Keratinocyte (primary cell): ENCODE data around the gene ANKMY2. TPM values are rescaled to one million over a fixed set of nuclear protein-coding genes. Genes with fewer than 3 reads are reported as not detected.

ENCODE experiments used
- DNase-seq: peaks from one replicate; pipeline ENCODE4 v3.0.0-alpha.2; 2011; ENCODE audit warnings: low read depth, missing footprints, low spot score
- FAIRE-seq: peaks from 2 replicates; lab custom pipeline; 2011; peaks lifted over from hg19 to GRCh38; lab: Jason Lieb, UNC
- H2AFZ ChIP-seq: 2 replicates; pipeline ENCODE4 v1.6.0; 2012; ENCODE audit warnings: low read length, control low read depth, inconsistent platforms; ENCODE audit not compliant: control insufficient read depth
- H3K27ac ChIP-seq: 2 replicates; pipeline ENCODE4 v1.5.1; 2011; ENCODE audit warnings: low read length; ENCODE audit not compliant: control insufficient read depth, insufficient read depth
- H3K27me3 ChIP-seq: 3 replicates; pipeline ENCODE4 v1.6.0; 2011; ENCODE audit warnings: low read length; ENCODE audit not compliant: control insufficient read depth, insufficient read depth; ENCODE audit errors: extremely low read depth
- H3K36me3 ChIP-seq, 2 experiments: 2 replicates in 1 of 2; 3 replicates in 1 of 2; pipeline ENCODE4 v1.5.1; 2011; ENCODE audit warnings: low read length in 2 of 2, mild to moderate bottlenecking in 1 of 2; ENCODE audit not compliant: control insufficient read depth in 2 of 2, insufficient read depth in 2 of 2; ENCODE audit errors: extremely low read depth in 1 of 2
- H3K4me1 ChIP-seq: 3 replicates; pipeline ENCODE4 v1.5.1; 2011; ENCODE audit warnings: low read length; ENCODE audit not compliant: control insufficient read depth, insufficient read depth; ENCODE audit errors: extremely low read depth
- H3K4me2 ChIP-seq: 3 replicates; pipeline ENCODE4 v1.6.0; 2011; ENCODE audit warnings: low read depth, low read length; ENCODE audit not compliant: control insufficient read depth, insufficient read depth; ENCODE audit errors: extremely low read depth
- H3K4me3 ChIP-seq, 3 experiments: fragments of 200-600 bp in 1 of 3; sonication (generic) in 1 of 3; 2 replicates in 2 of 3; 3 replicates in 1 of 3; pipeline ENCODE4 v1.5.1; 2011 to 2016; ENCODE audit warnings: low read length in 3 of 3, mild to moderate bottlenecking in 3 of 3, control low read depth in 2 of 3, inconsistent platforms in 1 of 3, low read depth in 1 of 3, mixed read lengths in 1 of 3, mixed run types in 1 of 3, moderate library complexity in 1 of 3; ENCODE audit not compliant: control insufficient read depth in 2 of 3, insufficient read depth in 2 of 3; ENCODE audit errors: extremely low read depth in 1 of 3
- H3K79me2 ChIP-seq: 2 replicates; pipeline ENCODE4 v1.6.0; 2012; ENCODE audit warnings: low read length; ENCODE audit not compliant: control insufficient read depth, insufficient read depth
- H3K9ac ChIP-seq: 3 replicates; pipeline ENCODE4 v1.6.0; 2011; ENCODE audit warnings: low read length; ENCODE audit not compliant: control insufficient read depth, insufficient read depth; ENCODE audit errors: extremely low read depth
- H3K9me1 ChIP-seq: 3 replicates; pipeline ENCODE4 v1.6.0; 2011; ENCODE audit warnings: low read length; ENCODE audit not compliant: control insufficient read depth, insufficient read depth; ENCODE audit errors: extremely low read depth
- H3K9me3 ChIP-seq: 2 replicates; pipeline ENCODE4 v1.5.1; 2012; ENCODE audit warnings: low read depth, low read length; ENCODE audit not compliant: control insufficient read depth
- H4K20me1 ChIP-seq: 3 replicates; pipeline ENCODE4 v1.6.0; 2011; ENCODE audit warnings: low read length; ENCODE audit not compliant: control insufficient read depth, insufficient read depth; ENCODE audit errors: extremely low read depth
- CTCF ChIP-seq, 3 experiments: IDR thresholded peaks in 1 of 3; conservative IDR thresholded peaks in 1 of 3; optimal IDR thresholded peaks in 1 of 3; 2 replicates in 2 of 3; 3 replicates in 1 of 3; pipeline versions ENCODE3 to v1.5.1; 2011; ENCODE audit warnings: low read length in 3 of 3, mild to moderate bottlenecking in 3 of 3, moderate library complexity in 2 of 3, control low read depth in 1 of 3, inconsistent platforms in 1 of 3; ENCODE audit not compliant: insufficient read depth in 2 of 3; ENCODE audit errors: extremely low read depth in 1 of 3
- EZH2 ChIP-seq: IDR thresholded peaks from one replicate; pipeline ENCODE4 v1.6.1; 2012; ENCODE audit warnings: inconsistent platforms, mild to moderate bottlenecking, low read length, moderate library complexity
- dilution Hi-C: fragments of 300-500 bp; cut with MboI; formaldehyde crosslinking; loops from one replicate; pipeline ENCODE4 v1.7.0; 2020; ENCODE audit warnings: low sequenced_read_pairs; ENCODE audit not compliant: extremely low pct_ligation_motif_present
- polyA plus RNA-seq, 5 experiments: library from polyadenylated mRNA; depleted of rRNA in 3 of 5; stranded (reverse) in 3 of 5; stranded (forward) in 1 of 5; unstranded in 1 of 5; fragments of >200 nt; gene quantifications; 1 replicate in 1 of 5; 2 replicates in 3 of 5; 3 replicates in 1 of 5; pipeline versions ENCODE4 v1.2.1 to v1.2.3, GENCODE V29; 2011 to 2012; ENCODE audit warnings: missing spikeins in 2 of 5, low read depth in 1 of 5, low replicate concordance in 1 of 5

Gene ANKMY2
- polyA plus RNA-seq, 1 donor (not counting 4 experiments of a cell fraction or from before 2014, with no cell fraction given), result 13.3 TPM

- dilution Hi-C loops, result loop anchor here (10.0 kb wide), 1 partner anchor 440 kb away; no protein-coding TSS in a partner anchor
- no peaks in the 10 kb centered on the region for H3K27me3 ChIP-seq
- H2AFZ ChIP-seq, result no peak overlapping the region
- no peak for TF ChIP-seq EZH2
- peak; percentile 3 to 61 (median 51) for TF ChIP-seq CTCF (optimal IDR thresholded peaks at IDR 0.05 in 1 of 3, IDR thresholded peaks at IDR 0.05 in 1 of 3, conservative IDR thresholded peaks at IDR 0.05 in 1 of 3; ENCODE audit: extremely low read depth in 1 of 3, insufficient read depth in 2 of 3, low read length in 3 of 3)
- H3K9ac ChIP-seq, result no peak overlapping the region
- H3K36me3 ChIP-seq, result no peaks in the 10 kb centered on the region
- no peak overlapping the region for H3K27ac ChIP-seq
- no peaks in the 10 kb centered on the region for H4K20me1 ChIP-seq
- no peaks in the 10 kb centered on the region for H3K9me3 ChIP-seq
- no peaks in the 10 kb centered on the region for H3K9me1 ChIP-seq
- FAIRE-seq (peak; percentile 56), DNase-seq (peak; percentile 7)
- no peak overlapping the region for H3K4me2 ChIP-seq
- no peaks in the 10 kb centered on the region for H3K79me2 ChIP-seq
- H3K4me1 ChIP-seq, result no peaks in the 10 kb centered on the region
- no peak overlapping the region for H3K4me3 ChIP-seq
Measured at GRCh38 chr7:16564909-16565426, 80.6 kb downstream of the ANKMY2 start.

- Histone ChIP-seq H3K9me3 (no peaks in the 10 kb centered on the region), H3K27ac (no peak overlapping the region), H3K27me3 (no peaks in the 10 kb centered on the region), H3K4me3 (no peak overlapping the region), H3K4me1 (no peaks in the 10 kb centered on the region), H3K36me3 (no peaks in the 10 kb centered on the region), H2AFZ (no peak overlapping the region), H3K9ac (no peak overlapping the region), H3K4me2 (no peak overlapping the region), H4K20me1 (no peaks in the 10 kb centered on the region), H3K9me1 (no peaks in the 10 kb centered on the region), H3K79me2 (no peaks in the 10 kb centered on the region)
- TF ChIP-seq CTCF (optimal IDR thresholded peaks at IDR 0.05 in 1 of 3, IDR thresholded peaks at IDR 0.05 in 1 of 3, conservative IDR thresholded peaks at IDR 0.05 in 1 of 3; ENCODE audit: extremely low read depth in 1 of 3, insufficient read depth in 2 of 3, low read length in 3 of 3) (no peak), EZH2 (no peak)
- FAIRE-seq, result no peak
- DNase-seq, result no peak
- dilution Hi-C loops, result loop anchor here (10.0 kb wide), 1 partner anchor 439 kb away; no protein-coding TSS in a partner anchor
Measured at GRCh38 chr7:16564023-16564380, 81.6 kb downstream of the ANKMY2 start.
